ENCODE measurements around the gene CRELD1. TPM values are rescaled to one million over a fixed set of nuclear protein-coding genes. Genes with fewer than 3 reads are reported as not detected.

The CRELD1 gene
- total and polyA plus RNA-seq, 2 of the 13 experiments (the other 11 are each of a cell fraction or from before 2014, with no cell fraction given) = 27.1 to 61.9 TPM

DNA sequence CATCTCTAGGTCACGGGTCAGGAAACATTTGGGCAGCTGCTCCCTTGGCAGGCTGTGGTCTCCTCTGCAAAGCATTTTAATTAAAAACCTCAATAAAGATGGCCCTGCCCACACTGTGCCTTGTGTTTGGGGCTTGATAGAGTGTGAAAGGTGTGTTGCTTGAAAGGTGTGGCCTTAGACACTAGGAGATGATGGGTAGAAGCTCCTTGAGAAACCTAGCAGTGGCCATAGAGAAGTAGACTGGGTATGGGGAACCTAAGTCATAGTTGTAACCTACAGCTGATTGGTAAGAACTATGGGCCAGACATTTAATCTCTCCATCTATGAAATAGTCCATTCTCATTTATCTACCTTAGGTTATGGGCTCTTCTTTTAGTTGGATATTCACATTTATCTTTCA, 39.9 kb upstream of the CRELD1 start:
- no TSS peak for BruUV-seq (replicated peaks)
- 100% methylated on average over 1 of the region's 1 CpG for whole genome bisulfite sequencing (ENCODE audit: low lambda C conversion rate)
- Histone ChIP-seq H3K36me3 (replicated peaks in 1 of 2; ENCODE audit: control insufficient read depth in 1 of 2, insufficient read depth in 2 of 2, low read length in 2 of 2) (peaks cover 3 to 9% of the 10 kb centered on the region in 2 experiments; a peak in 4 of 5 replicates), H3K9ac (ENCODE audit: insufficient read depth, low read depth, low read length) (no peak overlapping the region), H3K4me1 (ENCODE audit: insufficient read depth, low read length) (peaks cover 69% of the 10 kb centered on the region), H2AFZ (ENCODE audit: low read length) (no peak overlapping the region), H3K4me2 (ENCODE audit: low read depth, low read length) (no peak overlapping the region), H3K4me3 (replicated peaks in 1 of 3; ENCODE audit: insufficient read depth in 1 of 3, low read depth in 2 of 3, low read length in 3 of 3) (no peak overlapping the region), H4K20me1 (ENCODE audit: insufficient read depth, low read length) (no peaks in the 10 kb centered on the region), H3K27ac (ENCODE audit: extremely low read length, insufficient read depth, low read length) (no peak overlapping the region), H3K9me3 (ENCODE audit: low read length) (no peaks in the 10 kb centered on the region), H3K27me3 (ENCODE audit: control insufficient read depth in 1 of 2, insufficient read depth in 2 of 2, low read length in 2 of 2) (no peaks in the 10 kb centered on the region; a peak in 1 of 5 replicates), H3K79me2 (ENCODE audit: insufficient read depth, low read length) (peaks cover 26% of the 10 kb centered on the region)
- DNase-seq (ENCODE audit: low spot score) (no peak), ATAC-seq (no peak), FAIRE-seq (no peak)
- CTCF ChIA-PET (ENCODE audit: low intra/inter-chr PET ratio, low total read pairs) = no interaction called here
- in situ Hi-C loops (cut with HindIII; ENCODE audit: extremely low pct_ligation_motif_present, low pct_unique_long_range_greater_than_20kb) (no loop called here), intact Hi-C loops (cut with micrococcal nuclease; ENCODE audit: unreplicated experiment) (no loop called here)
- POLR2A ChIA-PET = interaction anchor here (1.7 to 2.3 kb wide), 5 partner anchors 9 to 53 kb away, joined by 3 to 16 read pairs (median 8); partner anchors contain the start of genes CRELD1, IL17RC, IL17RE and RPUSD3
- TF ChIP-seq, protein P1, sequence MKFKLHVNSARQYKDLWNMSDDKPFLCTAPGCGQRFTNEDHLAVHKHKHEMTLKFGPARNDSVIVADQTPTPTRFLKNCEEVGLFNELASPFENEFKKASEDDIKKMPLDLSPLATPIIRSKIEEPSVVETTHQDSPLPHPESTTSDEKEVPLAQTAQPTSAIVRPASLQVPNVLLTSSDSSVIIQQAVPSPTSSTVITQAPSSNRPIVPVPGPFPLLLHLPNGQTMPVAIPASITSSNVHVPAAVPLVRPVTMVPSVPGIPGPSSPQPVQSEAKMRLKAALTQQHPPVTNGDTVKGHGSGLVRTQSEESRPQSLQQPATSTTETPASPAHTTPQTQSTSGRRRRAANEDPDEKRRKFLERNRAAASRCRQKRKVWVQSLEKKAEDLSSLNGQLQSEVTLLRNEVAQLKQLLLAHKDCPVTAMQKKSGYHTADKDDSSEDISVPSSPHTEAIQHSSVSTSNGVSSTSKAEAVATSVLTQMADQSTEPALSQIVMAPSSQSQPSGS (CRISPR knock-in tag; IDR thresholded peaks at IDR 0.05) = no peak
- TF ChIP-seq AGO2 (optimal IDR thresholded peaks at IDR 0.05; ENCODE audit: low read depth, low read length) (peak; percentile 26), SPEN (CRISPR knock-in tag; IDR thresholded peaks at IDR 0.05; ENCODE audit: low read depth) (no peak), ZNF501 (CRISPR knock-in tag; IDR thresholded peaks at IDR 0.05) (no peak), ZFP36 (IDR thresholded peaks at IDR 0.05; ENCODE audit: borderline replicate concordance, low read depth, low read length, partially characterized antibody) (no peak), SMC3 (IDR thresholded peaks at IDR 0.05; ENCODE audit: low read length) (no peak), RBFOX2 (IDR thresholded peaks at IDR 0.05; ENCODE audit: low read depth, low read length) (peak; percentile 55; the same call in 1 of the 2 replicates), ZMYM4 (CRISPR knock-in tag; IDR thresholded peaks at IDR 0.05) (no peak), ZNF10 (CRISPR knock-in tag; IDR thresholded peaks at IDR 0.05; ENCODE audit: borderline replicate concordance, low read depth) (no peak), ZFP41 (CRISPR knock-in tag; IDR thresholded peaks at IDR 0.05; ENCODE audit: borderline replicate concordance) (no peak), ZNF296 (CRISPR knock-in tag; conservative IDR thresholded peaks at IDR 0.05) (no peak), KAT7 (CRISPR knock-in tag; IDR thresholded peaks at IDR 0.05; ENCODE audit: borderline replicate concordance) (no peak), POLR2AphosphoS5 (IDR thresholded peaks at IDR 0.05; ENCODE audit: low read depth, low read length) (peak; percentile 36; the same call in 1 of the 2 replicates), KDM5B (CRISPR knock-in tag; IDR thresholded peaks at IDR 0.05; ENCODE audit: borderline replicate concordance) (no peak), KDM6A (CRISPR knock-in tag; IDR thresholded peaks at IDR 0.05; ENCODE audit: low read depth) (no peak), PAF1 (CRISPR knock-in tag; IDR thresholded peaks at IDR 0.05) (peak; percentile 81; the same call in 1 of the 2 replicates)
- TF ChIP-seq, protein P2, sequence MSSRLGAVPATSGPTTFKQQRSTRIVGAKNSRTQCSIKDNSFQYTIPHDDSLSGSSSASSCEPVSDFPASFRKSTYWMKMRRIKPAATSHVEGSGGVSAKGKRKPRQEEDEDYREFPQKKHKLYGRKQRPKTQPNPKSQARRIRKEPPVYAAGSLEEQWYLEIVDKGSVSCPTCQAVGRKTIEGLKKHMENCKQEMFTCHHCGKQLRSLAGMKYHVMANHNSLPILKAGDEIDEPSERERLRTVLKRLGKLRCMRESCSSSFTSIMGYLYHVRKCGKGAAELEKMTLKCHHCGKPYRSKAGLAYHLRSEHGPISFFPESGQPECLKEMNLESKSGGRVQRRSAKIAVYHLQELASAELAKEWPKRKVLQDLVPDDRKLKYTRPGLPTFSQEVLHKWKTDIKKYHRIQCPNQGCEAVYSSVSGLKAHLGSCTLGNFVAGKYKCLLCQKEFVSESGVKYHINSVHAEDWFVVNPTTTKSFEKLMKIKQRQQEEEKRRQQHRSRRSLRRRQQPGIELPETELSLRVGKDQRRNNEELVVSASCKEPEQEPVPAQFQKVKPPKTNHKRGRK (CRISPR knock-in tag; IDR thresholded peaks at IDR 0.05) = no peak
